SIG-M5 treated with dmso at 0.1 percent for 504 hours (cell line): Measurements from ENCODE around the gene SPAG8.

ENCODE experiments used
- DNase-seq: peaks from one replicate; lab custom pipeline; 2025; ENCODE audit not compliant: unreplicated experiment; lab: John Stamatoyannopoulos, UW

Gene SPAG8

DNA sequence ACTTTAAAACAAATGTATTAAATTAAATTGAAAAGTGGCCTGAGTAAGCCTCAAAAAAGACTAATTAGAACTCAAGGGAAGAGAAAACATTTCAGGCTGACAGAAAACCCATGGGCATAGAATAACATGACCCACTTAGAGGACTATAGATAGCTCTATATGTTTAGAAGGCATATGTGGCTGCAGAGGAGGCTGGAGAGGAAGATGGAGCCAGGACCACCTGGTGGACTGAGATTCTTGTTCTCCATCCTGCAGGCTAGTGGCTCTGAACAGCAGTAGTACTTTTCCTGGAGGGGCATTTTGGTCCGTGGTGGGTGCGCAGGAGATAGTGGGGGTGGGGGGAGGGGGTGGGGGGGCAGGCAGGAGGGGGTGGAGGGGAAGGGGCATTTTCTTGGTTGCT, 31.0 kb downstream of the SPAG8 start:
- no peak for DNase-seq

DNA sequence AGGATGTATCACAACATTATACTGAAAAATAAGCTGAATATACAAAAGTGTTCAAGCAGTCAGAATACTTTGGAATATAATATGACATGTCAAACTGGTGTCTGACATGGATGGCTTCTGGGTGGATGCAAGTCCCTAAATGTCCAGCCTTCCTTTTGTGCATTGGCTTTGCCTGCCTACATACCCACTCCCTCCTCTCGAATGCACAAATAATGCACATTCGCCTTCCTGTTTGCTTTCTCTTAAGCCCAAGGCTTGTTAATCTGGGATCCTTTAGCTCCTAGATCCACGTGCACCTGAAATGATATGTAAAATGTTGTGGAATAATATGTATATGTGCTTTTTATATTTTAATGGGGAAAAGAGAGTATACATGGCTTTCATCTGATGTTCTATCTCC, 33.6 kb downstream of the SPAG8 start:
- DNase-seq, result no peak

DNA sequence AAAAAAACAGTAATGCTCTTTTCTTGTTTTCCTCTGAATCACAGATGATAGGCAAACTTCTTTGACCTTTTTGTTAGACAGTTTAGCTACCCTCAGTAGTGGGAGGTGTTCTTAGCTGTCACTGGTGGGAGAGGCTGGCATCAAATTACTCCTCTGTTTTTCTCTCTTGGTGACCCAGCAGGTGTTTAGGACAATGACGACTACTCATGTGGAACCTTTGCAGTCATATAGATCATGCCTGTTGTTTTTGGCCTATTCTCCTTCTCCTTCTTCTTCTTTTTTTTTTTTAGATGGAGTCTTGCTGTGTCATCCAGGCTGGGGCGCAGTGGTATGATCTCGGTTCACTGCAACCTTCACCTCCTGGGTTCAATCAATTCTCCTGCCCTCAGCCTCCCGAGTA, 36.0 kb downstream of the SPAG8 start:
- no peak for DNase-seq

DNA sequence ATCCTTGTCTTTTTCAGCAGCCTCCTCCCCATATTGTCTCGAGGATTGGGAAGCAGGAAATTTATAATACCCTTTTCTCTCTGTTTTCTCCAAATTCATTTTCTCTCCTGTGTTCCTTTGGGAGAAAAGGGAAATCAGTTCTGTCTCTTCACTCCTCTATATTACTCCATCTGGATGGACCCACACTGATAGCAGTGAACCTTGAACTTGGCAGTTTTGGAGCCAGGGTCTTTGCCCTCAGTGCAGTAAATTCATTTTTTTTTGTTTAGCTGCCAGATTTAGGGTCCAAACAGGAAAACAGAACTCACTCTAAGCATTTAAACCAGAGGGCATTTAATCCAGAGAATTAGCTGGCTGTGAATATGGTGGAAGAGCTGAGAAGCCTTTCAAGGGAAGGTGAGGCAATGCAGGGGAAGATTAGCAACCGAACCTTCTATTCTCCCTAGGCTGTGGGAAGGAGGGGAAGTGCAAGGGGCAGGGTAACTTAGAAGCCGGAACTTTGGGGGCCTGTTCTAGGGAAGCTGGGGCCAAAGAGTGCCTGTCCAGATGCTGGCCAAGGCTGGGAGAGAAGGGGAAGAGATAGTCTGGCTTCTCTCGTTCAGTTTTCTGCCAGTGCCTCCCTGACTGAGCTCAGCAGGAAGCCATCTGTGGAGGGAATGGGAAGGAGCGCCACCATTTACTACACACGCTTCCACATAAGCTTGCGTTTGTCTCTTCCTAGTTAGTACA, 37.0 kb downstream of the SPAG8 start:
- DNase-seq, result peak; percentile 20

DNA sequence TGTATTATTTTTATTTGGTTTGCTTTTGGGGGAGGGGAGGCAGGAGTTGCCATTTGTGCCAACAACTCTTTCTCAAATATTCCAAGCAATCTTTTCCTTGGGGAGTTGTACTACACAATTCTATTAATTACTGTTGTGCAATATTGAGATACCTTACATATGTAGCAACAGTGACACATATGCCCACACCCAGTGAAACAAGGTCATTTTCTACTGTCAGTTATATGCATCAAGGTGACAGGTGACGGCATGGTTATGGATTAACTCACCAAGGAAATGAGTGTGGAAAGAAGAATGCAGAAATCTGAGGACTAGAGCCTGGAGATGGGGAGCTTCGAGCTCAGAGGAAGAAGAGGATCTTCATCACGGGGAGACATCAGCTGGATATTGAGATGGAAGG, 40.1 kb downstream of the SPAG8 start:
- DNase-seq, result no peak

DNA sequence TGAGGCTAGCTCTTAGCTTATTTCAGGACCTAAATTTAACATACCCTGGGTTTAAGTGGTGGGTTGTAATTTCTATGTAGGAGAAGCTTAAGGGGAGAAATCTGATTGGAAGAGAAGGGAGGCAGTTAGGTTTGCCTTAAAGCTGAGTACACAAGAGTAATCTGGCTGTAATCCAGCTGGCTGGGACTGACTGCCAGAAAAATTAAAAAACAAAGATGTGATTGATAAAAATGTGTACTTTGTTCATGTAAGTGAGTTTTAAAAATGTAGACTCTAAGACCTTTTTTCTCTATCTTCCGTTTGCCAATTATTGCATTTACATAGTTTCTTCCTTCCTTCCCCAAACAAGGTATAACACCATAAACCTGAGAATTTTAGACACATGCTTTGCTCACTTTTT, 40.5 kb downstream of the SPAG8 start:
- DNase-seq, result no peak

DNA sequence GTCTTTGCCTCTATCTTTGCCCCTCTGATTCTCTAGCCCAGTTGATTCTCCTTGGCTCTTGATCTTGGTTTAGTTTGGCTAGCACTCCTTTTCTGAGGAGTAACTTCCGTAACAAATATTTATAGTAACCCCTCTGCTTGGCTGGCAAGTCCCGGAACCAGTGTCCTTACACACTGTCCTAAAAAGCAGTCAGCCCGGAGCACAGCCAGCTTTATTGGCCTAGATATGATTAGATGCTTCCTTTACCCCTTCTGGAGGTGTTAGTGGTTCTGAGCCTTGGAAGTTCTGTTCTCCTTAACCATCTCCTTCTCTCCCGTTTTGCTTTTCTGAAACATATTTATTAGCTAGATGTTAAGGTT, 41.0 kb downstream of the SPAG8 start:
- no peak for DNase-seq

DNA sequence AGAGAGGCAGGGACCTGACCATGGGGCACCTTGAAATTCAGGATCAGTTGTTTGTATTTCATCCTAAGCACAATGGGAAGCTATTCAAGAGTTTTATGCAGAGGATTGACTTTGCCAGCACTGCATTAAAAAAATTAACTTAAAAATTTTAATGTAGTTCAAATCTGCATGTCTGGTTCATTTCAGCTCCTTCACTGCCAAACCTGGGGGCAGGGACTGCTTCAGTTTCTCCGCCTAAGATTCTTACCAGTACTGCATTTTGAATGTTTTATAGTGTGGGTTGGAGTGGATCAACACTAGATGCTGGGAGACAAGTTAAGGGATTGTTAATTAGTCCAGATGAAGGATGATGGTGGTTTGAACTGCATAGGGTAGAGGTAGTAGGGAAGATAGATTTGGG, 42.3 kb downstream of the SPAG8 start:
- no peak for DNase-seq

DNA sequence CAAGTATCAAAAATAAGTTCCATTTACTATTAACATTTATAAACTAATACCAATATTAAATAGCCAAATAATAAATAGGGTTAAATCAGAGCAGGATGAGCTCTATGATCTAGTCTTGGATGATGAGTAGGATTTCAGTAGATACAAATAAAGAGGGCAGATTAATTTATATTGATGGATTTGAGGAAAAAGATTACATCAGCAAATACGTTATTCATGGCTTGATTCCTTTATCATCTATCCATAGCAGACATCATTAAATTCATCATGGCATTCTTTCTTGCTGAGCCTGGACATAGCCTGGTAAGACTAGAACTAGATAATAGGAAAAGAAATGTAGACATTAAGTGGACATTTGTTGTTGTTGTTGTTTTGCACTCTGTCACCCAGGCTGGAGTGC, 44.6 kb downstream of the SPAG8 start:
- DNase-seq, result no peak

DNA sequence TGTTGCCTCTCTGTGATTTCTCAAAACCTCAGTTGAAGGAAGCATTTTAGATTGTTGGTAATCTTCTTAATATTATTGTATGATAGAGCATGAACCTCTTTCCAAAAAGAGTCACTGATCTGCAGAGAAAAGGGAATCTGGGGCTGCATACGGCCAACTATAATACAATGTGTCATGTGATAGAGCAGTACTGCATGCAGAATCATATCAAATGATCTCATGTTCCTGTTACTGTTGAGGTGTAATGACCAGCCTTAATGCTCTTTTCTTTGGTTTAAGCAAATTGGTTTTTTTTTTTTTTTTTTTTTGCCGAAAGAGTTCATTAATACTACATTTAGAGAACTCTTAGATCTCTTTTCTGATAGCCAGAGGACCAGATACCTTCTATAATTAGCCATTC, 45.1 kb downstream of the SPAG8 start:
- DNase-seq, result no peak

DNA sequence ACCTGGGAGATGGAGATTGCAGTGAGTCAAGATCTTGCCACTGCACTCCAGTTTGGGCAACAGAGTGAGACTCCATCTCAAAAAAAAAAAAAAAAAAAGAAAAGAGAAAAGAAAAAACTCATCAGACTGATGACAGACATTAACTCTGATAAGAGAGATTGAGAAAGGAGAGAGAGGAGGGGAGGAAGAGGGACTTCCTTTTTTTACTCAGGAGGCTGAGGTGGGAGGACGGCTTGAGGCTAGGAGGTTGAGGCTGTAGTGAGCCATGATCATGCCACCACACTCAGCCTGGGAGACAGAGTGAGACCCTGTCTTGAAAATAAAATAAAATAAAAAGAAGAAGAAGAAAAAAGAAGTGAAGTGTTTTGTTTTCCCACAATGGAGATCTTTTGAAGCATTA, 48.3 kb downstream of the SPAG8 start:
- DNase-seq, result no peak

DNA sequence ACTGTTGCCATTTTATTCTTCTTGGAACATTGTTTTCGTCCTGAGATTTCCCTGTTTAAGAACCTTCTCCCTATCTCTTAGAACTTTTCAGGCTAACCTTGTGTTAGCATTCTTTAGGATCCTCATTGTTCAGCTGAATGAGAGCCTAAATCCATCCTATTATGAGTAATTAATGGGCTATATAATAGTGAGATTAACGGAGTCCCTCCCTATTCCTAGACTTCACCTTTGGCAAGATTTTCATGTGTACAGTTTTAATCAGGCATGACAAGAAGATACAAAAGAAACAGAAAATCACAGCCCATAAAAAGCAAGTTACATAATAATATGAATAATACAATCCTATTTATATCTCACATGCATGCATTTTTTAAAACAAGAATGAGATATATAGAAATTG, 48.9 kb downstream of the SPAG8 start:
- no peak for DNase-seq

DNA sequence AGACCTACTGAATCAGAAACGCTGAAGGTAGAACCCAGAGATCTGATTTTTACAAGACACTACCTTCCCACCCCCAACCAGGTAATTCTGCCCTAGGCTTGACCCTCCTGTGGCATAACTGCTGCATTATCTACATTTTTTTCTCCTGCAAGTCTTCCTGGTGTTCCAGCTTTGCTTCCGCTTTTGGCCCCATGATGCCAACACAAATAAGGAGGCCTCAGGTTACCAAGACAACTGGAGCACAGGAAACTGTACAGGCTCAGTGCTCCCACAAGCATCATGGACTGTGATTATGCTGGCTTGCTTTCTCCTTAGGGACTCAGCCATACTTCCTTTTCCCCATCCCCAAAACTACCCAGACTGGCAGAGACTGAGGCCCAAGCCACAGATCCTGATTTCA, 51.4 kb downstream of the SPAG8 start:
- no peak for DNase-seq

DNA sequence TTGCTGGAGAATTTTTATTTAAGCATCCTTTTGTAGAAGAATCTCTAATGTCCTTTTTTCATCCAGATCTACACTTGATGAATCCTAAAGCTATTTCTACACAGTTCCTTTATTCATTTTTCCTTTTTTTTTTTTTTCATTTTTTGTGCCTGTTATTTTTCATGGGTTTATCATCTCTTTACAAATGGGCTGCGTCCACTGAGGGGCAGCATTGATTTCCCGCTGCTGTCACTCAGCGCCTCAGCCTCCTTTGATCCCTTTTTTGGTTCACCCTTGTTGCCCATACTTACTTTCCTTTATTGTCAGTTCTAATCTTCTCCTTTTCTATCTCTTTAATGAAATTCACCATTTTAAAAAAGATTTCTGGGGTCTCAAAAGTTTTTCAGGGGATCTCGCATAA, 52.3 kb downstream of the SPAG8 start:
- no peak for DNase-seq
